Large intestine (tissue), 3 donors: ENCODE measurements around the gene NDUFS2. TPM values are rescaled to one million over a fixed set of nuclear protein-coding genes. Genes with fewer than 3 reads are reported as not detected.
"Not testable (repeated sequence)": the region's sequence is repeated elsewhere in the genome, so short reads cannot be mapped to it uniquely, and the experiment has no call there.

Experiments used
- DNase-seq, 2 donors: peaks; one replicate each; pipeline versions ENCODE4 v3.0.0 to v3.0.0-alpha.2; 2013
- H3K27ac ChIP-seq: one replicate; pipeline ENCODE4 v1.5.1; 2013; ENCODE audit warnings: low read length
- H3K27me3 ChIP-seq: 2 replicates; pipeline ENCODE4 v1.6.1; 2013; ENCODE audit warnings: low read length; ENCODE audit not compliant: control insufficient read depth, insufficient read depth
- H3K36me3 ChIP-seq: 2 replicates; pipeline ENCODE4 v1.6.1; 2013; ENCODE audit warnings: low read length; ENCODE audit not compliant: control insufficient read depth, insufficient read depth
- H3K4me1 ChIP-seq: one replicate; pipeline ENCODE4 v1.6.1; 2013; ENCODE audit warnings: low read length; ENCODE audit not compliant: control insufficient read depth, insufficient read depth
- H3K4me3 ChIP-seq: one replicate; pipeline ENCODE4 v1.5.1; 2013; ENCODE audit warnings: low read length
- H3K9me3 ChIP-seq: one replicate; pipeline ENCODE4 v1.6.1; 2013; ENCODE audit warnings: mild to moderate bottlenecking, low read depth, low read length, moderate library complexity; ENCODE audit not compliant: control insufficient read depth
- WGBS: methylation state at CpG from one replicate; pipeline ENCODE4 v1.1.5; 2013; ENCODE audit warnings: low lambda C conversion rate; ENCODE audit not compliant: insufficient coverage; 5-methylcytosine and 5-hydroxymethylcytosine counted together
- polyA plus RNA-seq: library from polyadenylated mRNA; unstranded; fragments of 120-200 nt; gene quantifications from one replicate; pipeline ENCODE4 v1.2.1, GENCODE V29; 2013

The NDUFS2 gene
- polyA plus RNA-seq, 1 donor, result 125 TPM

GRCh38 chr1:161228032-161228431, 25.9 kb downstream of the NDUFS2 start:
- no peak for DNase-seq
- H3K9me3 ChIP-seq, result no peaks in the 10 kb centered on the region
- H3K27me3 ChIP-seq, result no peaks in the 10 kb centered on the region
- no CpG with 5 or more reads among the region's 7 CpGs for WGBS
- peaks cover 61% of the 10 kb centered on the region for H3K4me1 ChIP-seq
- peak overlapping the region; percentile 46 for H3K27ac ChIP-seq
- H3K4me3 ChIP-seq, result no peak overlapping the region
- H3K36me3 ChIP-seq, result peaks cover 31% of the 10 kb centered on the region

GRCh38 chr1:161229896-161230295, 27.7 kb downstream of the NDUFS2 start:
- DNase-seq, result peak in 1 of 2 donors; percentile 59
- WGBS, result no CpG with 5 or more reads among the region's 3 CpGs
- Histone ChIP-seq H3K4me1 (peaks cover 45% of the 10 kb centered on the region), H3K27me3 (no peaks in the 10 kb centered on the region), H3K9me3 (no peaks in the 10 kb centered on the region), H3K36me3 (peaks cover 33% of the 10 kb centered on the region), H3K27ac (peak overlapping the region; percentile 17), H3K4me3 (no peak overlapping the region)

GRCh38 chr1:161230762-161231161, 28.6 kb downstream of the NDUFS2 start:
- no peaks in the 10 kb centered on the region for H3K9me3 ChIP-seq
- no peak overlapping the region for H3K27ac ChIP-seq
- peaks cover 38% of the 10 kb centered on the region for H3K4me1 ChIP-seq
- peaks cover 33% of the 10 kb centered on the region for H3K36me3 ChIP-seq
- no peak overlapping the region for H3K4me3 ChIP-seq
- WGBS, result no CpG with 5 or more reads among the region's 7 CpGs
- no peaks in the 10 kb centered on the region for H3K27me3 ChIP-seq
- no peak for DNase-seq

- peaks cover 26% of the 10 kb centered on the region for H3K4me1 ChIP-seq
- no peaks in the 10 kb centered on the region for H3K27me3 ChIP-seq
- H3K4me3 ChIP-seq, result no peak overlapping the region
- H3K9me3 ChIP-seq, result no peaks in the 10 kb centered on the region
- no peak overlapping the region for H3K27ac ChIP-seq
- no CpG with 5 or more reads among the region's 9 CpGs for WGBS
- DNase-seq, result no peak
- peaks cover 31% of the 10 kb centered on the region for H3K36me3 ChIP-seq
Observed at GRCh38 chr1:161233102-161233501, 30.9 kb downstream of the NDUFS2 start.

GRCh38 chr1:161235957-161236775, 34.0 kb downstream of the NDUFS2 start:
- Histone ChIP-seq H3K9me3 (no peaks in the 10 kb centered on the region), H3K4me1 (peaks cover 9% of the 10 kb centered on the region), H3K27ac (no peak overlapping the region), H3K4me3 (no peak overlapping the region), H3K36me3 (peaks cover 2% of the 10 kb centered on the region), H3K27me3 (no peaks in the 10 kb centered on the region)
- 100% methylated on average over 1 of the region's 5 CpGs for WGBS
- DNase-seq, result no peak

GRCh38 chr1:161238039-161238473, 35.9 kb downstream of the NDUFS2 start, which contains the start of gene NR1I3:
NR1I3 (minus strand) TSS chr1:161238203; CDS start chr1:161236565, 1,638 bp downstream.
- Histone ChIP-seq H3K4me1 (peaks cover 9% of the 10 kb centered on the region), H3K27ac (peak within 1 kb of the TSS; percentile 88), H3K27me3 (no peaks in the 10 kb centered on the region), H3K36me3 (peaks cover 2% of the 10 kb centered on the region), H3K9me3 (no peaks in the 10 kb centered on the region), H3K4me3 (no peak within 1 kb of the TSS)
- peak; percentile 94 to 98 for DNase-seq
- no CpG with 5 or more reads among the region's 4 CpGs for WGBS

- Histone ChIP-seq H3K9me3 (no peaks in the 10 kb centered on the region), H3K27me3 (no peaks in the 10 kb centered on the region), H3K27ac (no peak overlapping the region), H3K4me1 (peaks cover 9% of the 10 kb centered on the region), H3K36me3 (no peaks in the 10 kb centered on the region), H3K4me3 (no peak overlapping the region)
- no CpG with 5 or more reads among the region's 3 CpGs for WGBS
- DNase-seq, result no peak
Observed at GRCh38 chr1:161241682-161242081, 39.5 kb downstream of the NDUFS2 start.

- 60% methylated on average over 1 of the region's 2 CpGs for WGBS
- no peak overlapping the region for H3K27ac ChIP-seq
- no peaks in the 10 kb centered on the region for H3K9me3 ChIP-seq
- peaks cover 9% of the 10 kb centered on the region for H3K4me1 ChIP-seq
- no peak for DNase-seq
- no peaks in the 10 kb centered on the region for H3K36me3 ChIP-seq
- H3K4me3 ChIP-seq, result no peak overlapping the region
- H3K27me3 ChIP-seq, result no peaks in the 10 kb centered on the region
Observed at GRCh38 chr1:161242313-161242712, 40.1 kb downstream of the NDUFS2 start.

GRCh38 chr1:161244888-161245287, 42.7 kb downstream of the NDUFS2 start:
- no peaks in the 10 kb centered on the region for H3K4me1 ChIP-seq
- H3K36me3 ChIP-seq, result no peaks in the 10 kb centered on the region
- DNase-seq, result no peak
- H3K4me3 ChIP-seq, result no peak overlapping the region
- no peaks in the 10 kb centered on the region for H3K9me3 ChIP-seq
- H3K27me3 ChIP-seq, result no peaks in the 10 kb centered on the region
- no CpG with 5 or more reads among the region's 4 CpGs for WGBS
- H3K27ac ChIP-seq, result no peak overlapping the region

GRCh38 chr1:161250100-161250499, 47.9 kb downstream of the NDUFS2 start:
- not testable (repeated sequence) for H3K27me3 ChIP-seq, H3K36me3 ChIP-seq, H3K4me3 ChIP-seq, DNase-seq, H3K4me1 ChIP-seq, H3K27ac ChIP-seq, H3K9me3 ChIP-seq
- no CpG with 5 or more reads among the region's 5 CpGs for WGBS

GRCh38 chr1:161250829-161251228, 48.7 kb downstream of the NDUFS2 start:
- Histone ChIP-seq H3K27ac (no peak overlapping the region), H3K36me3 (no peaks in the 10 kb centered on the region), H3K27me3 (no peaks in the 10 kb centered on the region), H3K4me3 (no peak overlapping the region), H3K9me3 (no peaks in the 10 kb centered on the region), H3K4me1 (no peaks in the 10 kb centered on the region)
- no peak for DNase-seq
- WGBS, result 83% methylated on average over 2 of the region's 7 CpGs
